ENCODE measurements around the gene C19orf85.

C19orf85 gene

DNA sequence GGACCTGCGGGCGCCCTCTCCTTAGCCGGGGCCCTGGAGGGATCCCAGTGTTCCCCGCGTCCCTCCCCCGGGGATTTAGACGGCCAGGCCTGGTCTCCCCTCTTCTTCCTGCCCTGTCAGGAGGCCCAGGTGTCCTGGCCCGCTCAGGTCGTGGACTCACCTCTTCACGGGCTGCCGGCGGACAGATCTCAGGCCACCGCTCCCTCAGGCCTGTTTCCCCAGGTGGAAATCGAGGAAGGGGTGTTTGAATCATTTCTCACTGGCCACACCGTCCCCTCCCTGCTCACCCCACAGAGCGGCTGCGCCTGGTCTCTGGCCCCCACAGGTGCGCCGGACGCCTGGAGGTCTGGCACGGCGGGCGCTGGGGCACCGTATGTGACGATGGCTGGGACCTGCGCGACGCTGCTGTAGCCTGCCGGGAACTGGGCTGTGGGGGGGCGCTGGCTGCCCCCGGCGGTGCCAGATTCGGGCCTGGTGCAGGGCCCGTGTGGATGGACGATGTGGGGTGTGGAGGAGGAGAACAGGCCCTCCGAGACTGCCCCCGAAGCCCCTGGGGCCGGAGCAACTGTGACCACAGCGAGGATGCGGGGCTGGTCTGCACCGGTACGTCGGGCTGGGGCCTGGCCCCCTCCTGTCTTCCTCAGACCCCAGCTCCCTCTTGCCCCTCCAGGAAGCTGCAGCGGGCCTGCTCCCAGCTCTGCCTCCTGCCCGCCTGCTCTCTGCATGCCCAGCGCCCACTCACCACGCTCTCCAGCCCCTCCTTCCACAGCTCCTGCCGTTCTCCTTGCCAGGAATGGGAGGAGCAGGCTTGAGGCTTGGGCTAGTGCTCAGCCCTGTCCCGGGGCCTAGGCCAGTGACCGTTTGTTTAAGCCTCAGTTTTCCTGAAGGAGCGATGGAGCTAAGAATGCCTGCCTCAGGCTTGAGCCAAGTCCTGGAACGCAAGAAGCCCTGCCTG, 26.2 kb upstream of the C19orf85 start:
- intact Hi-C loops (cut with DNase I) = no loop called here
- peak in 1 of 10 donors; percentile 58 for DNase-seq

DNA sequence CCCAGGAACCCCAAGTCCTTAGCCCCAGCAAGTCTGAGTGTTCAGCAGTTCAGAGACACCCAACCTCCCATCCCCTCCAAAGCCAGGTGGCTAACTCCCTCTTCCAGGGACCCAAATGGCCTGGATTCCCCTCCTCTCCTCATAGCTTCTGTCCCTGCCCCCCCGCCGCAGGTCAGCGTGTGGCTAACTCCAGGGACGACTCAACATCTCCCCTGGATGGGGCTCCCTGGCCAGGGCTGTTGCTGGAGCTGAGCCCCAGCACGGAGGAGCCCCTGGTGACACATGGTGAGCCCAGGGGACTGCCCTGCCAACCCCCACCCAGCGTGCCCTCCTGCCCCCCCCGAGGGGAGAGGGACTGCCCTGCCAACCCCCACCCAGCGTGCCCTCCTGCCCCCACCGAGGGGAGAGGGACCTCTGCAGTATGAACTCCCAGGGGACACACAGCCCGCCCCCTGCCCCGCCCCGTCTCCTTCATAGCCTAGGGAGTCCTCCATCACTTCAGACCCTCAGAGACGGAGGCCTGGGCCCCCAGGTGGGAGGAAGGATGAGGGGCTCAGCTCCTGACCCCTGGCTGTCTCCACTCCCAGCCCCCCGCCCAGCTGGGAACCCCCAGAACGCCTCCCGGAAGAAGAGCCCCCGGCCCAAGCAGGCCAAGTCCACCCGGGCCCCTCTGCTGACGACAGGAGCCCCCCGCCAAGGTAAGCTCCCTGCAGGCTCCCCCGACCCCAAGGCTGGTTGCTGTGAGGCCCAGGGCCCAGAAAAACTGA, 25.3 kb upstream of the C19orf85 start:
- intact Hi-C loops (cut with DNase I) = no loop called here
- DNase-seq = no peak

DNA sequence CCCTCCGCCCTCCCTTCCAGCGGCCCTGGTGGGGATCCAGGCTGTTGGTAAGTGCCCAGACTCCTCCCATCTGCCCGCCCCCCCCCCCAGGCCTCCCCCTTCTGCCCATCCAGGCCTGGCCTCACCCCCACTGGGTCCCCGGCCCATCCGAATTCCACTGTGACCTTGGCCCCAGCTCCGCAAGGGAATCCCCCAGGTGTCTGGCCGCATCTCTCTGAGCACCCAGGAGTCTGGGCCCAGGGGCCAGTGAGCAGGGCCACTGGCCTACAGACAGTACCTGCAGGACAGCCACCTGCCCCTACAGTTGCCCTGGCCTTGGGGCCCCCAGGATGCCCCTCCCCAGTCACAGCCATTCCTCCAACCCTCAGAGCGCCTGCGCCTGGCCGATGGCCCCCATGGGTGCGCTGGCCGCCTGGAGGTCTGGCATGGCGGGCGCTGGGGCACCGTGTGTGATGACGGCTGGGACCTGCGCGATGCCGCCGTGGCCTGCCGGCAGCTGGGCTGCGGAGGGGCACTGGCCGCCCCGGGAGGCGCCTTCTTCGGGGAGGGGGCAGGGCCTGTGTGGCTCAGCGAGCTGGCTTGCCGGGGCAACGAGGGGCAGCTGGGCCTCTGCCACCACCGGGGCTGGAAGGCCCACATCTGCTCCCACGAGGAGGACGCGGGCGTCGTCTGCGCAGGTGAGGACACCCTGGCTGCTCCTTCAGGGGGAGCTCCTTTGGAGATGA, 24.6 kb upstream of the C19orf85 start:
- no peak for DNase-seq
- intact Hi-C loops (cut with DNase I) = no loop called here

DNA sequence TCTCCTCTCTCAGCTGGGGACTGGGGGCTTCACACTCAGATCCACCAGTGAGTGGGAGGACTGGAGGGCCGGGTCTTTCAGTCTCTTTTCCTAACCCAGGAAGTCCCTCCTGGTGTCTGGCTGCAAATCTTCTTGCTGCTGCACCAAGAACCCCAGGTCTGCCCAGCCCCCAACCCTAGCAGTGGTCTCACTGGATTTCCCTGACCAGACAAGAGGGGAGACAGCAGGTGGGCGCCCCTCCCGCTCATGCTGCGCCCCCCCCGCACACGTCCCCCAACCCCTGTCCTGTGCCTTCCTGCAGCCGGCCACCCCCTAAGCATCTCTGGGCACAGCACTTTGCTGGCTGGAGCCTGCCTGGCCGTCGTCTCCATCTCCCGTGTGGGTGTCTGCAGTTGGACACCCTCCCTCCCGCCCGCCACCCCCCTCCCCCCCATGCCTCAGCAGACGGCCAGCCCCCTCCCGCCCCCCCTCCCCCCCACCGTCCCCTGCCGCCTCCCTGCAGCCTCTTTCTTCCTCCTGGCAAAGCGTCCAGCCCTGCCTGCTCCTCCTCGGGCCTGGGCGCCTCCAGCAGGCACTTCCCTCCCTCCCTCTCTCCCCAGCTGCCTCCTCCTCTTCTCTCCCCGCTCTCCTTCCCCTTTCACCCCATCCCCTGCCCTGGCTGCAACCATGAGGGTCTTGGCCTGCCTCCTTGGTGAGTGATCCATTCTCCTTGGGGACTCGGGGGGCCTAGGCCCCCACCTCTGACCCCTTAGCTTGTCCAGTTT, 23.6 kb upstream of the C19orf85 start, which contains the start of gene SSC5D:
Gene SSC5D, plus strand, starts transcription at position 513 of the 764 bp plus-strand sequence. Its CDS starts 154 bp downstream, at position 667.
- peak in 1 of 10 donors; percentile 88 for DNase-seq

DNA sequence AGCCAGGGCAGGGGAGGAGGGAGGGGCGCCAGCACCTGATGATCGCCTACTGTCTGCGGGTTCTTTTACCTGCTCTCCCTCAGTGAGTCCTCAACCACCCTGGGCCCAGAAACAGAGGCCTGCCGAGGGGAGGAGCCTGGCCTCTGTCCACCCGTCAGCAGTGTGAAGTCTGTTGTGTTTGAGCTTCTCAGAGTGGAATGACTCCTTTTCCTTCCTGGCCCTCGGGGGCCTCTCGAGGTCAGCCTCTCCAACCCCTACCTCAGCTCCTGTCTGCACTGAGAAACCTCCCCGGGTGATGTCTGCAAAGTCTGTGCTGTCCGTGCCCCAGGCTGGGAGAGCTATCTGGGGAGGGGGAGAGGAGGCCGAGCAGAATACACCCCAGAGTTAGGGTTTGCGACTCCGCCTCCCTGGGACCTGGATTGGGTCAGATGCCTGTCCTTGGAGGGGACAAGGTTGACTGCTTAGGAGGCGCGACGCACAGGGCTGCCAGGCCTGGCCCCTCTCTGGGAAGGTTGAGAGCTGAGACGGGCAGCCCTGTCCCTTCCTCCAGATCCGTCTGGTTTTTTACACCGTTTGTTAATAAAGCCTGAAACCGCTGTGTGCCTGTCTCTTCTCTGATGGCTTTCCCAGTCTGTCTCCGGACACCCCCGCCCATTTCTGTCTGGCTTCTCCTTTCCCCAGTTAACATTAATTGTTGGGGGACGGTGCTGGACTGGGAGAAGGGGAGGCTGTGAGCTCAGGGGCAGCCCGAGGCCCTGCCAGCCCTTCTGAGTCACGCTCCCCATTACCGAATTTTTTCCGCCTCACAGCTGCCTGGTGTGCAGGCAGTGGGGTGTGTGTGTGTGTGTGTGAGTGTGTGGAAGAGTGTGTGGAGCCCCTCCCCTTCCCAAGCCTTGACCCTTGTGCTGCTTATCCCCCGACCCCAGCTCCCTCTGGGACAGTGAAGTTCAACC, 22.7 kb upstream of the C19orf85 start:
- intact Hi-C loops (cut with DNase I) = no loop called here
- no peak for DNase-seq

More for the DNA sequence above, 23.6 kb upstream of the C19orf85 start, which contains the start of gene SSC5D:
- intact Hi-C loops (cut with DNase I) = no loop called here

DNA sequence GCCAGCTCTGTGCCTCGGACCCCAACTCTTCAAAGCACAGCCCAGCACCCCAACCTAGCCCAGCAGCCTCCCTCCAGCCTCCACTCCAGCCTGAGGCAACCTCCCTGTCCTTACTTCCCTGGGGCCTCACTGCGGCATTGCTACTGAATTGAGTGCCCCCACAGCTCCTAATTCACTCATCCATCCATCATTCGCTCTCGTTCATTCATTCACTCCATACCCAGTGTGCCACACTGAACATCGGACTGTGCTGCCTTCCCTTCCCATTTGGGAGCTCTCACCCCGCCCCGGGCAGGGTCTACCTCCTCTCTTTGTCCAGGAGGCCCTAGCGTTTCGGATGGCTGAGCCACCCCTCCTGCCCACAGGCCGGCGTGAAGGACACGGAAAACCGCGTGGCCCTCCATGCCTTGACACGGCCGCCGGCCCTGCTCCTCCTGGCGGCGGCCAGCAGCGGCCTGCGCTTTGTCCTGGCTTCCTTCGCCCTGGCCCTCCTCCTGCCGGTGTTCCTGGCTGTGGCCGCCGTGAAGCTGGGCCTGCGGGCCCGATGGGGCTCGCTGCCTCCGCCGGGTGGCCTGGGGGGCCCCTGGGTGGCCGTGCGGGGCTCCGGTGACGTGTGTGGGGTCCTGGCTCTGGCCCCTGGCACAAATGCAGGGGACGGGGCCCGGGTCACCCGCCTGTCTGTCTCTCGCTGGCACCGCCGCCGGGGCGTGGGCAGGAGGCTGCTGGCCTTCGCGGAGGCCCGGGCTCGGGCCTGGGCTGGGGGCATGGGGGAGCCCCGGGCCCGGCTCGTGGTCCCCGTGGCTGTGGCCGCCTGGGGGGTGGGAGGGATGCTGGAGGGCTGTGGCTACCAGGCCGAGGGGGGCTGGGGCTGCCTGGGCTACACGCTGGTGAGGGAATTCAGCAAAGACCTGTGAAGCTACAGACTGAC, 21.8 kb upstream of the C19orf85 start:
- peak in 1 of 10 donors; percentile 82 for DNase-seq

DNA sequence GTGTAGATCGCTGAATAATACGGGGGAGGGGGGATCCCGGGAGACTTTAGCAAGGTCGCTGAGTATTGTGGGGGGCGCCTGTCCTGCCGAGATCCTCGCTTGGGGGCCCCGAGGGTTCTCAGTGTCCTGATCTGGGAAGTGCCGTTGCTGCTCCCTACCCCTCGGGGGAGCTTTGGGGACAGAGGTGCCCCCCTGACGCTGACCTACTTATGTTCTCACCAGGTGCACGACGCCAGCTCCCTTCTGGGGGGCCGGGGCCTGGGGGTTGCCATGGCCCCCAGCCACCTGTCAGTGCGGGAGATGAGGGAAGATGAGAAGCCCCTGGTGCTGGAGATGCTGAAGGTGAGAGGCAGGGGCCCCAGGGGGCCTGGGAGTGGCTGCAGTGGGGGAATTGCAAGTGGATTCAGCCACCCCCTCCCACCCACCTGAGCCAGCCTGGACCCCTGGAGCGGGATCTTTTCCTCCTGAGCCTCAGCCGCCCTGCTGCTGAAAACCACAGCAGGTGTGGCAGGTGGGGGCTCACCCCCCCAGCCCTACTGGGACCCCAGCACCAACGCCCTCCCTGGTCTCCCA, 21.0 kb upstream of the C19orf85 start:
- peak in 1 of 10 donors; percentile 86 for DNase-seq
- intact Hi-C loops (cut with DNase I) = no loop called here

More for the DNA sequence above, 21.8 kb upstream of the C19orf85 start:
- intact Hi-C loops (cut with DNase I) = no loop called here

DNA sequence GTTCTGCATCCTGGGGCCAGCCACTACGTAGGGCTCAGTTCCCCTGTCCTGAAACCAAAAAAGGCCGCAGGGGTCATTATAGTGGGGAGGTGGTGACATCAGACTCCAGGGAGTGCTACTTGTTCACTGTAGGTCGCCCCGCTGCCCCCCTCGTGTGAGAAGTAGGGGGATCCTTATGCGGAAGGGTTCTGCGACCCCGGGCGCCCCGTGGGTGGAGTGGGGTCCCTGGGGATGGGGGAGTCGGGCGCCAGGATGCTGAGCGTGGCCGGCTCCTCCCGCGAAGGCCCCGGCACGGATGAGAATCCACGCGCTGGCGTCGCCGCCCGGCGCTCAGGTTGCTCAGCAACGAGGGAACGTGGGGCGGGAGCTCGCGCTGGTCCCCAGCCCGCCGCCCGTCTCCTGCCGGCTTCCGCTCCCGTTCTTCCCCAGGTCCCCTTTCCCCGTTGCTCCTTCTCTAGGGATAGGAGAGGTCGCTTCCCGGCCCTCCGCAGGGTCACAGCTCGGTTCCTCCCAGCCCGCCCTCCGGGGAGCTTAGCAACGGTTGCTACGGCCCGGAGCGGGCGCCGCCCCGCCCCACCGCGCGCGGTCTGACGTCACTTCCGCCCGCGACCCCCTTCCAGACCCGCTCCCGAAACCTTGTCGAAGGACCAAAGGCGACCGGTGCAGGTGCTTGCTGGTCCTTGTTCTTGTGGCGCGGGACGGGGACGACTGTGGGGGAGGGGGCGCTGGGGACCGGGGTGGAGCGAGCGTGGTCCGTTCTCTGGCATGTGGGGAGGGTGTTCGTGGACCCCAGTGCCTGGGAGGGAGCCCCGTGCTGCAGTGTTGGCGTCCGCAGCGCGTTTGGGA, 20.3 kb upstream of the C19orf85 start, which contains the start of gene NAT14:
Gene NAT14, plus strand, starts transcription at position 596 of the 846 bp plus-strand sequence. CDS start 521 bp downstream, outside the sequence.
- intact Hi-C loops (cut with DNase I) = no loop called here

DNA sequence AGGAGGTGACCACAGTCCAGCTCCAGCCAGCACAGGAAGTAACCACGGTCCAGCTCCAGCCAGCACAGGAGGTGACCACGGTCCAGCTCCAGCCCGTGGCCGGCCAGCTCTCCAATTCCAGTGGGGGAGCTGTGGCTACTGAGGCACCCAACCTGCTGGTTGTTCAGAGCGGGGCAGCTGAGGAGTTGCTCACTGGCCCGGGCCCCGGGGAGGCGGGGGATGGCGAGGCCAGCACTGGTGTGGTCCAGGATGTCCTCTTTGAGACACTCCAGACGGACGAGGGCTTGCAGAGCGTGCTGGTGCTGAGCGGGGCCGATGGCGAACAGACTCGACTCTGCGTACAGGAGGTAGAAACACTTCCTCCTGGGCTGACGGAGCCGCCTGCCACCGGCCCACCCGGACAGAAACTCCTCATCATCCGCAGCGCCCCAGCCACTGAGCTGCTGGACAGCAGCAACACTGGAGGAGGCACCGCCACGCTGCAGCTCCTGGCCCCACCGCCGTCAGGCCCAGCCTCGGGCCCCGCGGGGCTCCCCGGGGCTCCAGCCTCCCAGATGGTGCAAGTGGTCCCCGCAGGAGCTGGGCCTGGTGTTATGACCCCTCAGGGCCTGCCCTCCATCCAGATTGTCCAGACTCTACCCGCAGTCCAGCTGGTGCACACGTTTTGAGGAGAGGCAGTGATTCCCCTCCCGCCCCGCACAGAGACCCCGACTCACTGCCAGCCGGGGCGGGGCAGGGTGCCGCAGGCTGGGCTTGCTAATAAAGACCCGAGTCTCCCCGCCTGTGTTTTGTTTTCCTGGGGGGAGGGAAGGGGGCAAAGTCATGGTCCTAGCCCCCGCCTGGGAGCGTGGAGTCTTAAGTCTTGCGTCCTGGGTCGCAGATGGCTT, 19.4 kb upstream of the C19orf85 start:
- peak in 2 of 10 donors; percentile 83 to 88 for DNase-seq
- intact Hi-C loops (cut with DNase I) = no loop called here

More for the DNA sequence above, 20.3 kb upstream of the C19orf85 start, which contains the start of gene NAT14:
- peak; percentile 37 to 94 (median 64) for DNase-seq

DNA sequence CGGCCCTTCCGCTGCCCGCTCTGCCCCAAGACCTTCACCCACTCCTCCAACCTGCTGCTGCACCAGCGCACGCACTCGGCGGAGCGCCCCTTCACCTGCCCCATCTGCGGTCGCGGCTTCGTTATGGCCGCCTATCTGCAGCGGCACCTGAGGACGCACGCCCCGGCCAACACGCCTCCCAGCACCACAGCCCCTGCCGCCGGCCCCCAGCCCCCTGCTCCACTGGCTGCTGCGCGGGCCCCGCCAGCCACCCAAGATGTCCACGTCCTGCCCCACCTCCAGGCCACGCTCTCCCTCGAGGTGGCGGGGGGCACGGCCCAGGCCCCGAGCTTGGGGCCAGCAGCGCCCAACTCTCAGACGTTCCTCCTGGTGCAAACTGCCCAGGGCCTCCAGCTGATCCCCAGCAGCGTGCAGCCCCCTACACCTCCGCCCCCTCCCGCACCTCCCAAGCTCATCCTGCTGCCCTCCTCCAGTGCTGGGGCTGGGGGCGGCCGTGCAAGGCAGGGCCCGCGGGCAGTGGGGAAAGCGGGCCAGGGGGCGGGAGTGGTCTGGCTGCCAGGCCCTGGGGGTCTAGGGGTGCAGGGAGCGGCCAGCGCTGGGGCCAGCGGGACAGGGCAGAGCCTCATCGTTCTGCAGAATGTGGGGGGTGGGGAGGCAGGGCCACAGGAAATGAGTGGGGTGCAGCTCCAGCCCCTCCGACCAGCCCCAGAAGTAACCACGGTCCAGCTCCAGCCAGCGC, 18.6 kb upstream of the C19orf85 start:
- intact Hi-C loops (cut with DNase I) = no loop called here
- no peak for DNase-seq

DNA sequence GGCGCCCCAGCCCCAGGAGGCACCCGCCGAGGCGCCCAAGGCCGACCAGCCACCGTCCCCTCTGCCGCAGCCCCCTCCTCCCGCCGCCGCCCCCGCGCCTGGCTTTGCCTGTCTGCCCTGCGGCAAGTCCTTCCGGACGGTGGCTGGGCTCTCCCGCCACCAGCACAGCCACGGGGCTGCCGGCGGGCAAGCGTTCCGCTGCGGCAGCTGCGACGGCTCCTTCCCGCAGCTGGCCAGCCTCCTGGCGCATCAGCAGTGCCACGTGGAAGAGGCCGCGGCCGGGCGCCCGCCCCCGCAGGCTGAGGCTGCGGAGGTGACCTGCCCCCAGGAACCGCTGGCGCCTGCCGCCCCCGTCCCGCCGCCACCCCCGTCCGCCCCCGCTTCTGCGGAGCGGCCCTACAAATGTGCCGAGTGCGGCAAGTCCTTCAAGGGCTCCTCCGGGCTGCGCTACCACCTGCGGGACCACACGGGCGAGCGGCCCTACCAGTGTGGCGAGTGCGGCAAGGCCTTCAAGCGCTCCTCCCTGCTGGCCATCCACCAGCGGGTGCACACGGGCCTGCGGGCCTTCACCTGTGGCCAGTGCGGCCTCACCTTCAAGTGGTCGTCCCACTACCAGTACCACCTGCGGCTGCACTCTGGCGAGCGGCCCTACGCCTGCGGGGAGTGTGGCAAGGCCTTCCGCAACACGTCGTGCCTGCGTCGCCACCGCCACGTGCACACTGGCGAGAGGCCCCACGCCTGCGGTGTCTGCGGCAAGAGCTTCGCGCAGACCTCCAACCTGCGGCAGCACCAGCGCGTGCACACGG, 17.8 kb upstream of the C19orf85 start:
- intact Hi-C loops (cut with DNase I) = no loop called here

DNA sequence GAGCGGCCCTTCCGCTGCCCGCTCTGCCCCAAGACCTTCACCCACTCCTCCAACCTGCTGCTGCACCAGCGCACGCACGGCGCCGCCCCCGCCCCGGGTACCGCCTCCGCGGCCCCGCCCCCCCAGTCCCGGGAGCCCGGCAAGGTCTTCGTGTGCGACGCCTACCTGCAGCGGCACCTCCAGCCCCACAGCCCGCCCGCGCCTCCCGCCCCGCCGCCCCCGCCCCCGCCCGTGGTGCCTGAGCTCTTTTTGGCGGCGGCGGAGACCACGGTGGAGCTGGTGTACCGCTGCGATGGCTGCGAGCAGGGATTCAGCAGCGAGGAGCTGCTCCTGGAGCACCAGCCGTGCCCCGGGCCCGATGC, 17.2 kb upstream of the C19orf85 start:
- DNase-seq = no peak
- intact Hi-C loops (cut with DNase I) = no loop called here

More for the DNA sequence above, 17.8 kb upstream of the C19orf85 start:
- DNase-seq = peak in 1 of 10 donors; percentile 74

DNA sequence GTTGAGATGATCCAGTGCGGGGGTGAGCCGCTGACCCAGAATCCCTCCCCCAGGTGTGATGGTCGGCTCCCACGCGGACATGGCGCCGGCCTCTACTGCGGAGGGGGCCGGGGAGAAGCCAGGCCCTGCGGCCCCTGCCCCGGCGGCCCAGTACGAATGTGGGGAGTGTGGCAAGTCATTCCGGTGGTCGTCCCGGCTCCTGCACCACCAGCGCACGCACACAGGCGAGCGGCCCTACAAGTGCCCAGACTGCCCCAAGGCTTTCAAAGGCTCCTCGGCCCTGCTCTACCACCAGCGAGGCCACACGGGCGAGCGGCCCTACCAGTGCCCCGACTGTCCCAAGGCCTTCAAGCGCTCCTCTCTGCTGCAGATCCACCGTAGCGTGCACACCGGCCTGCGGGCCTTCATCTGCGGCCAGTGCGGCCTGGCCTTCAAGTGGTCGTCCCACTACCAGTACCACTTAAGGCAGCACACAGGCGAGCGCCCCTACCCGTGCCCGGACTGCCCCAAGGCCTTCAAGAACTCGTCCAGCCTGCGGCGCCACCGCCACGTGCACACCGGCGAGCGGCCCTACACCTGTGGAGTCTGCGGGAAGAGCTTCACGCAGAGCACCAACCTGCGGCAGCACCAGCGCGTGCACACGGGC, 16.7 kb upstream of the C19orf85 start:
- peak in 1 of 10 donors; percentile 82 for DNase-seq
- intact Hi-C loops (cut with DNase I) = no loop called here

Measured in posterior cingulate gyrus (tissue), 11 donors.